AG20443 (cell line): ENCODE measurements around the gene PRAMEF6.
"Not testable (repeated sequence)": the region's sequence is repeated elsewhere in the genome, so short reads cannot be mapped to it uniquely, and the experiment has no call there.

Experiments
- DNase-seq: peaks from one replicate; pipeline ENCODE4 v3.0.0; 2012; ENCODE audit warnings: low spot score, mixed read lengths

Gene PRAMEF6

DNA sequence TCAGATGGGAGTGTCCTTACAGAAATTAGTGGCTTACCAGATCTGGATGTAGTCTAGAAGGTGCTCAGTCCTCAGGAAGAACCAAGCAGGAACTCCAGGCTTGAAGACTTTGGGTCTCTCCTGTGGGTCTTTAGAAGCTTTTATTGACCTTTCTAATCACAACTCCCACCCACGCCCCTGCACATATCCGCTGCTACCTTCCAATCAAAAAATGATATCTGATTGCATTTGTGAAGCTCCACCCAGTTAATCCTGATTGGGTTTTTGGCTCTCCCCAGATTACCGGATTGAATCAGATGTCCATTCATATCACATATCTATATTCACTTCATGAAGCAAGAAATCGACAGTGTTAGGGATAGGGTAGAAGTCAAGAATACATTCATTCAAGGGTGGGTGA lies at the start of gene PRAMEF6:
Gene PRAMEF6, minus strand, starts transcription at position 101 of the 400 bp plus-strand sequence. CDS start 5,062 bp downstream, outside the sequence.
- DNase-seq = not testable (repeated sequence)

DNA sequence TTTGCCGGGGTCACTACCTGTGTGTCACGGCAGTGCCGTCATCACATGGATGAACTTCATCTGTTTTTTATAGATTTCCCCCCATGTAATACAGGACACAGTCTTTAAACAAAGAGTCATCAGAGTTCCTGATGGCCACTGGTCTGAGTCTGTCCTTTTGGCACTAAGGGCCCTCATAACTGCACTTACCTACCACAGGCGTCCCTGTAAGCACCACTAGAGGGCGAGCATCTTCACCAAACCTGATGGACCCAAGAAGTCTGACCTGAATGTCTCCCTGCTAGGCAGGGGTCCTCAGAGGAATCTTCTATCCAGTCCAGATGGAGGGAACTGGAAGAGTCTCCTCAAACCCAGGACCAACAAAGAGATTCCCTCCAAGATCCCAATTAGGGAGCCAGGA lies 23.0 kb downstream of the PRAMEF6 start:
- DNase-seq = not testable (repeated sequence)

DNA sequence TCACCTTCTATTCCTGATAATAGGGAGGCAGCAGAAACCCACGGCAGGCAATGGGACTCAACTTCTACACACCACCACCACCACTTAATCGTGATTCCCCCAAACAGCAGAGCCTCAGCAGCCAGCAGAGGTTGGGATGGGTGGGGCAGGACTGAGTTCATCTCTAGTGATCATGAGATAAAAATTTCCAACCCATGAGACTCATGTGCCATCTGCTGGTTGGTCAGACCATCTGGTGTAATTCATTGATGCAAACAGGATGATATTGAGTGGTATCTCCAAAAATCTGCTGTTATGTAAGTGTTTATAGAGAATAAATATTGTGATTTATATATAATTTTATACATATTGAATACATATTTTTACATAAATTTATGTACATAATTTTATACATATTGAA lies 25.6 kb downstream of the PRAMEF6 start:
- DNase-seq = not testable (repeated sequence)

DNA sequence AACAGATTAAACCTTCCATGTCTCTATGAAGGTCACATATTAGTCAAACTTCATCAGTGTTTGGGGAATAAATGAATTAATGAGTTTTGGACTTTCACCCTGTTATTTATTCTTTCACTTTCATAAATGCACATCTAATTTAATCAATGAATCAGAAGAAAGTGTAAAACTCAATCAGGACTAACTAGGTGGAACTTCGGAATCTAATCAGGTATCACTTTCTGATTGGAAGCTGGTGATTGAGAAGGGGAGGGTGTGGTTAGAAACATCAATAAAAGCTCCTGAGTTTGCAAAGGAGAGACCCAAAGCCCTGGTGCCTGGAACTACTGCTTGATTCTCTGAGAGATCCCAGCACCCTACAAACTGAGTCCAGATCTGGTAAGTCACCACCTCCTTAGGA lies 31.1 kb downstream of the PRAMEF6 start, which contains the start of gene PRAMEF7:
Gene PRAMEF7, plus strand, starts transcription at position 301 of the 400 bp plus-strand sequence. CDS start 1,083 bp downstream, outside the sequence.
- DNase-seq = not testable (repeated sequence)

DNA sequence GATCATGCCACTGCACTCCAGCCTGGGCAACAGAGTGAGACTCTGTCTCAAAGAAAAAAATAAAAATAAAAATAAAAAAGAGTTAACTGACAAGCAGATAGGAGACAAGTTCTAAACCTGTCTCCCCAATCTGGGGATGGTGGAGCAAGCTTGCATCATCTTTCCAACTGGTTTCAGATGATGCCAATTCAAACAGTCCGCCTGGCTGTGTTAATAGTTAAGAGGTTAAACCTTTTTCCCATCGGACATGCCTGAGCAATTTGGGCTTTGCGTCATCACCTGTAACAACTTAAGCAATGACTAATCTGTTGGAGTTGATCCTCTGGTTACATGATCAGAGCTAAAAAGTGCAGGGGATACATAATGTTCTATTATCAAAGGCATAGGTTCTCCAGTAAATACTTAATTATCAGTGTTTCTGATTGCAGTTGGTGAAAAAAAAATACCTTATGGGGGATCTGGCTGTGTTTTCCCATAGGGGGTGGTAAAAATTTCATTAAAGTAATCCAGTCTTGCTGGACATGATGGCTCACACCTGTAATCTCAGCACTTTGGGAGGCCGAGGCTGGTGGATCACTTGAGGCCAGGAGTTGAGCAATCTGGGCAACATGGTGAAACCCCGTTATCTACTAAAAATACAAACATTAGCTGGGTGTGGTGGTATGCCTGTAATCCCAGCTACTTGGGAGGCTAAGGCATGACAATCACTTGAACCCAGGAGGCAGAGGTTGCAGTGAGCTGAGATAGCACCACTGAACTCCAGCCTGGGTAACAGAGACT lies 43.4 kb downstream of the PRAMEF6 start:
- not testable (repeated sequence) for DNase-seq

DNA sequence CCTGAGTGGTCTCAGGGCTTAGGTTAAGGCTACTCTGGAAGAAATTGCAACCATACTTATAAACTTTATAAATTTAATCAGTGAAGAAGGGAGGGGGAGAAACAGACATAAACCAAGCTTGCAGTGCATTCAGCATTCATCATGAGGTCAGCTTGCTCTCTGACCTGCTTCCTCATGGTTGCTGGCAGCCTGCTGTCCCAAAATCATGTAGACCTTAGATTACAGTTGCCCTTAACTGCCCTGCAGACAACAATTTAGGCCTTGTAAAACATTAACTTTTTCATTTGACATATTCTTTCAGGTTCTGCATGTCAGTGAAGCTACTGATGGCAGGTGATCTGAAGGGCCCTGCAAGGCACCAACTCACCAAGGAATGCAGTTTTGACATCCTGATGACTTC lies 48.2 kb downstream of the PRAMEF6 start:
- DNase-seq = not testable (repeated sequence)

DNA sequence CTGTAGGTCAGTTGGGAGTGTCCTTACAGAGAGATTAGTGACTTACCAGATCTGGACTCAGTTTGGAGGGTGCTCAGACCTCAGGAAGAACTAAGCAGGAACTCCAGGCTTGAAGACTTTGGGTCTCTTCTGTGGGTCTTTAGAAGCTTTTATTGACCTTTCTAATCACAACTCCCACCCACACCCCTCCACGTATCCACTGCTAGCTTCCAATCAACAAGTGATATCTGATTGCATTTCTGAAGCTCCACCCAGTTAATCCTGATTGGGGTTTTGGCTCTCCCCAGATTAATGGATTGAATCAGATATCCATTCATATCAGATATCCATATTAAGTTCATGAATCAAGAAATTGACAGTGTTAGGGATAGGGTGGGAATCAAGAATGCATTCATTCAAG lies 49.2 kb downstream of the PRAMEF6 start, which contains the start of gene PRAMEF10:
Gene PRAMEF10, minus strand, starts transcription at position 101 of the 400 bp plus-strand sequence. CDS start 2,423 bp downstream, outside the sequence.
- not testable (repeated sequence) for DNase-seq
